ENCODE results near the gene NUP188. TPM values are rescaled to one million over a fixed set of nuclear protein-coding genes. Genes with fewer than 3 reads are reported as not detected.
"Not testable (repeated sequence)": the region's sequence is repeated elsewhere in the genome, so short reads cannot be mapped to it uniquely, and the experiment has no call there.

Gene NUP188
- polyA plus RNA-seq, 1 donor from 2014 or later: 24.0 TPM

- TF ChIP-seq EZH2 (IDR thresholded peaks at IDR 0.05; ENCODE audit: borderline replicate concordance, insufficient read depth, low read length, poor library complexity, severe bottlenecking): no peak
- TF ChIP-seq MXI1 (conservative IDR thresholded peaks at IDR 0.05; ENCODE audit: poor library complexity, severe bottlenecking): no peak
- no peak for TF ChIP-seq EP300 (conservative IDR thresholded peaks at IDR 0.05; ENCODE audit: poor library complexity, severe bottlenecking)
- no peak for TF ChIP-seq TAF1 (IDR thresholded peaks at IDR 0.05; ENCODE audit: low read depth)
- TF ChIP-seq SMC3 (conservative IDR thresholded peaks at IDR 0.05; ENCODE audit: poor library complexity): no peak
- no peak for TF ChIP-seq RAD21 (conservative IDR thresholded peaks at IDR 0.05)
- no peak for TF ChIP-seq POLR2AphosphoS5 (IDR thresholded peaks at IDR 0.05)
- TF ChIP-seq, protein P1, sequence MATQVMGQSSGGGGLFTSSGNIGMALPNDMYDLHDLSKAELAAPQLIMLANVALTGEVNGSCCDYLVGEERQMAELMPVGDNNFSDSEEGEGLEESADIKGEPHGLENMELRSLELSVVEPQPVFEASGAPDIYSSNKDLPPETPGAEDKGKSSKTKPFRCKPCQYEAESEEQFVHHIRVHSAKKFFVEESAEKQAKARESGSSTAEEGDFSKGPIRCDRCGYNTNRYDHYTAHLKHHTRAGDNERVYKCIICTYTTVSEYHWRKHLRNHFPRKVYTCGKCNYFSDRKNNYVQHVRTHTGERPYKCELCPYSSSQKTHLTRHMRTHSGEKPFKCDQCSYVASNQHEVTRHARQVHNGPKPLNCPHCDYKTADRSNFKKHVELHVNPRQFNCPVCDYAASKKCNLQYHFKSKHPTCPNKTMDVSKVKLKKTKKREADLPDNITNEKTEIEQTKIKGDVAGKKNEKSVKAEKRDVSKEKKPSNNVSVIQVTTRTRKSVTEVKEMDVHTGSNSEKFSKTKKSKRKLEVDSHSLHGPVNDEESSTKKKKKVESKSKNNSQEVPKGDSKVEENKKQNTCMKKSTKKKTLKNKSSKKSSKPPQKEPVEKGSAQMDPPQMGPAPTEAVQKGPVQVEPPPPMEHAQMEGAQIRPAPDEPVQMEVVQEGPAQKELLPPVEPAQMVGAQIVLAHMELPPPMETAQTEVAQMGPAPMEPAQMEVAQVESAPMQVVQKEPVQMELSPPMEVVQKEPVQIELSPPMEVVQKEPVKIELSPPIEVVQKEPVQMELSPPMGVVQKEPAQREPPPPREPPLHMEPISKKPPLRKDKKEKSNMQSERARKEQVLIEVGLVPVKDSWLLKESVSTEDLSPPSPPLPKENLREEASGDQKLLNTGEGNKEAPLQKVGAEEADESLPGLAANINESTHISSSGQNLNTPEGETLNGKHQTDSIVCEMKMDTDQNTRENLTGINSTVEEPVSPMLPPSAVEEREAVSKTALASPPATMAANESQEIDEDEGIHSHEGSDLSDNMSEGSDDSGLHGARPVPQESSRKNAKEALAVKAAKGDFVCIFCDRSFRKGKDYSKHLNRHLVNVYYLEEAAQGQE (IDR thresholded peaks at IDR 0.05; ENCODE audit: borderline replicate concordance): no peak
- no peak for TF ChIP-seq CTCF (IDR thresholded peaks at IDR 0.05; ENCODE audit: poor library complexity, severe bottlenecking)
- Histone ChIP-seq H3K4me2 (ENCODE audit: low read length) (no peak overlapping the region), H2AFZ (ENCODE audit: low read depth, low read length) (no peak overlapping the region), H3F3A (ENCODE audit: insufficient read depth, low read length, poor library complexity, severe bottlenecking) (no peaks in the 10 kb centered on the region), H3K9me3 (ENCODE audit: low read length) (no peaks in the 10 kb centered on the region), H3K9ac (ENCODE audit: low read length) (no peak overlapping the region), H3K36me3 (ENCODE audit: insufficient read depth, low read length) (no peaks in the 10 kb centered on the region), H3K9me2 (ENCODE audit: insufficient read depth, low read length) (no peaks in the 10 kb centered on the region), H3K4me3 (ENCODE audit: low read length) (no peak overlapping the region), H3K79me2 (replicated peaks; ENCODE audit: insufficient read depth, low read length) (peaks cover 9% of the 10 kb centered on the region), H3K27ac (ENCODE audit: low read length) (no peak overlapping the region), H4K20me1 (ENCODE audit: insufficient read depth) (no peaks in the 10 kb centered on the region), H3K27me3 (ENCODE audit: insufficient read depth, low read depth, low read length) (no peaks in the 10 kb centered on the region)
These were observed 85.7 kb downstream of the NUP188 start for GRCh38 chr9:129033216-129033615.

- not testable (repeated sequence) for H3F3A ChIP-seq (ENCODE audit: insufficient read depth, low read length, poor library complexity, severe bottlenecking); H3K9me2 ChIP-seq (ENCODE audit: insufficient read depth, low read length); H4K20me1 ChIP-seq (ENCODE audit: insufficient read depth); H3K27me3 ChIP-seq (ENCODE audit: insufficient read depth, low read depth, low read length); H3K79me2 ChIP-seq (replicated peaks; ENCODE audit: insufficient read depth, low read length); H3K36me3 ChIP-seq (ENCODE audit: insufficient read depth, low read length); H3K9me3 ChIP-seq (ENCODE audit: low read length)
- Histone ChIP-seq H2AFZ (ENCODE audit: low read depth, low read length) (peak overlapping the region; percentile 61), H3K4me2 (ENCODE audit: low read length) (peak overlapping the region; percentile 68), H3K27ac (ENCODE audit: low read length) (peak overlapping the region; percentile 64), H3K9ac (ENCODE audit: low read length) (peak overlapping the region; percentile 35), H3K4me3 (ENCODE audit: low read length) (peak overlapping the region; percentile 99)
These were observed 88.3 kb downstream of the NUP188 start for GRCh38 chr9:129035838-129036237.
